Liver (tissue), 9 donors: ENCODE measurements around the gene CCDC187. TPM values are rescaled to one million over a fixed set of nuclear protein-coding genes. Genes with fewer than 3 reads are reported as not detected.

ENCODE experiments used
- DNase-seq: peaks from one replicate; pipeline ENCODE4 v3.0.0-alpha.2; 2017; ENCODE audit warnings: low spot score
- H3K27ac ChIP-seq, 2 donors: one replicate each; pipeline ENCODE4 v1.7.0; 2013; ENCODE audit warnings: inconsistent platforms in 2 of 2, low read length in 2 of 2, control low read depth in 1 of 2, low read depth in 1 of 2, mild to moderate bottlenecking in 1 of 2
- H3K27me3 ChIP-seq, 4 donors: one replicate each; pipeline versions ENCODE4 v1.6.1 to v1.7.0; 2013; ENCODE audit warnings: low read length in 3 of 4, inconsistent platforms in 1 of 4, mild to moderate bottlenecking in 1 of 4, moderate library complexity in 1 of 4; ENCODE audit not compliant: control insufficient read depth in 4 of 4, insufficient read depth in 4 of 4
- H3K36me3 ChIP-seq, 4 donors: one replicate each; pipeline versions ENCODE4 v1.6.1 to v1.7.0; 2013; ENCODE audit warnings: low read length in 3 of 4, mild to moderate bottlenecking in 3 of 4, low read depth in 1 of 4, moderate library complexity in 1 of 4; ENCODE audit not compliant: control insufficient read depth in 4 of 4, insufficient read depth in 3 of 4
- H3K4me1 ChIP-seq, 4 donors: one replicate each; pipeline versions ENCODE4 v1.6.1 to v1.7.0; 2013; ENCODE audit warnings: low read length in 3 of 4, mild to moderate bottlenecking in 3 of 4, moderate library complexity in 1 of 4; ENCODE audit not compliant: control insufficient read depth in 4 of 4, insufficient read depth in 4 of 4
- H3K4me3 ChIP-seq, 3 donors: one replicate each; pipeline versions ENCODE4 v1.6.1 to v1.7.0; 2013; ENCODE audit warnings: low read length in 3 of 3, control low read depth in 1 of 3, low read depth in 1 of 3, mild to moderate bottlenecking in 1 of 3
- H3K9ac ChIP-seq, 2 donors: one replicate each; pipeline ENCODE4 v1.7.0; 2013; ENCODE audit warnings: low read length in 2 of 2, mild to moderate bottlenecking in 2 of 2, moderate library complexity in 2 of 2, control low read depth in 1 of 2, low read depth in 1 of 2
- H3K9me3 ChIP-seq, 4 donors: one replicate each; pipeline versions ENCODE4 v1.6.1 to v1.7.0; 2013; ENCODE audit warnings: low read length in 3 of 4; ENCODE audit not compliant: control insufficient read depth in 4 of 4
- EGR1 ChIP-seq, 2 donors: IDR thresholded peaks; 2 replicates each; pipeline ENCODE4 v1.6.1; 2016 to 2018; ENCODE audit warnings: antibody characterized with exemption in 2 of 2, low read depth in 2 of 2
- FOXA1 ChIP-seq: IDR thresholded peaks from 2 replicates; pipeline ENCODE4 v1.6.1; 2016; ENCODE audit warnings: antibody characterized with exemption
- FOXA2 ChIP-seq: IDR thresholded peaks from 2 replicates; pipeline ENCODE4 v1.6.1; 2016; ENCODE audit warnings: antibody characterized with exemption
- GABPA ChIP-seq, 2 donors: IDR thresholded peaks in 1 of 2; conservative IDR thresholded peaks in 1 of 2; 2 replicates each; pipeline ENCODE4 v1.6.1; 2016; ENCODE audit warnings: antibody characterized with exemption in 2 of 2, mild to moderate bottlenecking in 1 of 2, moderate library complexity in 1 of 2
- HNF4A ChIP-seq, 2 donors: conservative IDR thresholded peaks; 2 replicates each; pipeline ENCODE4 v1.6.1; 2016; ENCODE audit warnings: antibody characterized with exemption in 2 of 2, mild to moderate bottlenecking in 2 of 2
- HNF4G ChIP-seq: IDR thresholded peaks from 2 replicates; pipeline ENCODE4 v1.6.1; 2016; ENCODE audit warnings: antibody characterized with exemption
- JUND ChIP-seq, 2 donors: IDR thresholded peaks; 2 replicates each; pipeline ENCODE4 v1.6.1; 2016; ENCODE audit warnings: antibody characterized with exemption in 2 of 2
- NR2F2 ChIP-seq: IDR thresholded peaks from 2 replicates; pipeline ENCODE4 v1.6.1; 2016; ENCODE audit warnings: antibody characterized with exemption
- RAD21 ChIP-seq, 2 donors: IDR thresholded peaks; 2 replicates each; pipeline ENCODE4 v1.6.1; 2016; ENCODE audit warnings: antibody characterized with exemption in 2 of 2, mild to moderate bottlenecking in 2 of 2
- RXRA ChIP-seq, 2 donors: IDR thresholded peaks; 2 replicates each; pipeline ENCODE4 v1.6.1; 2017 to 2018; ENCODE audit warnings: antibody characterized with exemption in 2 of 2, mild to moderate bottlenecking in 1 of 2
- SP1 ChIP-seq: IDR thresholded peaks from 2 replicates; pipeline ENCODE4 v1.6.1; 2018; ENCODE audit warnings: antibody characterized with exemption, mild to moderate bottlenecking
- TAF1 ChIP-seq: conservative IDR thresholded peaks from 2 replicates; pipeline ENCODE4 v1.6.1; 2016; ENCODE audit warnings: antibody characterized with exemption, mild to moderate bottlenecking
- YY1 ChIP-seq: IDR thresholded peaks from 2 replicates; pipeline ENCODE4 v1.6.1; 2016; ENCODE audit warnings: antibody characterized with exemption, mild to moderate bottlenecking
- WGBS: extraction: QIAGEN DNeasy Blood & Tissue Kit; methylation state at CpG from one replicate; pipeline ENCODE4 v1.1.7; 2013; 5-methylcytosine and 5-hydroxymethylcytosine counted together
- polyA plus RNA-seq, 2 donors: library from polyadenylated mRNA; stranded (reverse) in 1 of 2; unstranded in 1 of 2; fragments of 200-250 nt in 1 of 2; fragments of >200 nt in 1 of 2; fragmentation: Nextera tagmentation in 1 of 2; extraction: Ambion mirVana in 1 of 2; gene quantifications; one replicate each; pipeline versions ENCODE4 v1.2.1 to v1.2.3, GENCODE V29; 2013 to 2015
- total RNA-seq, 2 donors: library from RNA; depleted of rRNA; stranded (reverse); fragments of >200 nt; gene quantifications; one replicate each; pipeline ENCODE4 v1.2.3, GENCODE V29; 2014
- TF ChIP-seq, protein P1 (sequence below): IDR thresholded peaks from 2 replicates; pipeline ENCODE4 v1.6.1; 2016; ENCODE audit warnings: antibody characterized with exemption
- TF ChIP-seq, protein P2 (sequence below): IDR thresholded peaks from 2 replicates; pipeline ENCODE4 v1.6.1; 2016; ENCODE audit warnings: antibody characterized with exemption, mild to moderate bottlenecking
- TF ChIP-seq, protein P3 (sequence below): fragments of 150-350 bp; IDR thresholded peaks from 2 replicates; pipeline ENCODE4 v1.5.1; 2017; ENCODE audit warnings: improper control_type of control experiment, low read depth, low read length; ENCODE audit not compliant: missing input control
- TF ChIP-seq, protein P4 (sequence below): IDR thresholded peaks from 2 replicates; pipeline ENCODE4 v1.6.1; 2016; ENCODE audit warnings: antibody characterized with exemption
- donor health status: healthy.
- donor health status: healthy.
- donor health status: healthy.
- donor health status: healthy.
- donor health status: healthy.

Gene CCDC187
- total and polyA plus RNA-seq, 4 donors: 0.05 TPM; not detected in 3

DNA sequence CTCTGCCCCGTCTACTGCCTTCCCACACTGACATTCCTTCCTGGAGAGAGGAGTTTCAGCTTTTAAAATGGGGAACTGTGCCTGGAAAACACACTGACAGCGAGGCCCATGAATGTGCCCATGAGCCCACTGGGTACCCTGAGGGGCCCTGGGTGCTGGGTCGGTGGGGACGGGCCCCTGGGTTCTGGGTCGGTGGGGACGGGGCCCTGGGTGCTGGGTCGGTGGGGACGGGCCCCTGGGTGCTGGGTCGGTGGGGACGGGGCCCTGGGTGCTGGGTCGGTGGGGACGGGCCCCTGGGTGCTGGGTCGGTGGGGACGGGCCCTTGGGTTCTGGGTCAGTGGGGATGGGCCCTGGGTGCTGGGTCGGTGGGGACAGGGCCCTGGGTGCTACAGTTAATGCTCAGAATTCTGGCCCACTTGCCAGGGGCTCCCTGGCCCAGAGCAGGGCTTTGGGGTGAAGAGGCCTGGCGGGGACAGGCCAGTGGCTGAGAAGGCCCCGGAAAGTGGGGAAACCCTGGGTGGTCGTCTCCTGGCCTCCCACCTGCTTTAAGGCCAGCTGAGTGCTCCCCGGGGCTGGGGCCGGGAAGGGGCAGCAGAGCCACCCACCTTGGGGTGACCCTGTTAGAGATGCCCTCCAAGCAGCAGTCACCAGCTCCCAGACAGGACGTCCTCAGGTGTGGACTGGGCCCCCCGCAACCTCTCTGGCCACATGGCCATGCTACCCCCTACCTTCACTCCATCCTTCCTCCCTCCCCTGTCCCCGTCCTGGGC, 25.9 kb upstream of the CCDC187 start:
- Histone ChIP-seq H3K9ac (no peak overlapping the region), H3K4me1 (peaks cover 0 to 12% (median under 1%) of the 10 kb centered on the region in 4 donors), H3K27ac (no peak overlapping the region), H3K27me3 (no peaks in the 10 kb centered on the region), H3K4me3 (no peak overlapping the region), H3K36me3 (no peaks in the 10 kb centered on the region), H3K9me3 (no peaks in the 10 kb centered on the region)
- DNase-seq: no peak
- 93% methylated on average over 23 of the region's 23 CpGs for WGBS
- TF ChIP-seq RAD21 (IDR thresholded peaks at IDR 0.05) (no peak), JUND (IDR thresholded peaks at IDR 0.05) (no peak), TAF1 (no peak), EGR1 (IDR thresholded peaks at IDR 0.05; ENCODE audit: low read depth in 2 of 2) (no peak), HNF4A (conservative IDR thresholded peaks at IDR 0.05) (no peak), FOXA1 (no peak), GABPA (IDR thresholded peaks at IDR 0.05 in 1 of 2, conservative IDR thresholded peaks at IDR 0.05 in 1 of 2) (no peak), RXRA (IDR thresholded peaks at IDR 0.05) (no peak), NR2F2 (no peak), YY1 (no peak), SP1 (no peak), HNF4G (no peak), FOXA2 (no peak)
- TF ChIP-seq, protein P1, sequence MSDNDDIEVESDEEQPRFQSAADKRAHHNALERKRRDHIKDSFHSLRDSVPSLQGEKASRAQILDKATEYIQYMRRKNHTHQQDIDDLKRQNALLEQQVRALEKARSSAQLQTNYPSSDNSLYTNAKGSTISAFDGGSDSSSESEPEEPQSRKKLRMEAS: no peak
- TF ChIP-seq, protein P2, sequence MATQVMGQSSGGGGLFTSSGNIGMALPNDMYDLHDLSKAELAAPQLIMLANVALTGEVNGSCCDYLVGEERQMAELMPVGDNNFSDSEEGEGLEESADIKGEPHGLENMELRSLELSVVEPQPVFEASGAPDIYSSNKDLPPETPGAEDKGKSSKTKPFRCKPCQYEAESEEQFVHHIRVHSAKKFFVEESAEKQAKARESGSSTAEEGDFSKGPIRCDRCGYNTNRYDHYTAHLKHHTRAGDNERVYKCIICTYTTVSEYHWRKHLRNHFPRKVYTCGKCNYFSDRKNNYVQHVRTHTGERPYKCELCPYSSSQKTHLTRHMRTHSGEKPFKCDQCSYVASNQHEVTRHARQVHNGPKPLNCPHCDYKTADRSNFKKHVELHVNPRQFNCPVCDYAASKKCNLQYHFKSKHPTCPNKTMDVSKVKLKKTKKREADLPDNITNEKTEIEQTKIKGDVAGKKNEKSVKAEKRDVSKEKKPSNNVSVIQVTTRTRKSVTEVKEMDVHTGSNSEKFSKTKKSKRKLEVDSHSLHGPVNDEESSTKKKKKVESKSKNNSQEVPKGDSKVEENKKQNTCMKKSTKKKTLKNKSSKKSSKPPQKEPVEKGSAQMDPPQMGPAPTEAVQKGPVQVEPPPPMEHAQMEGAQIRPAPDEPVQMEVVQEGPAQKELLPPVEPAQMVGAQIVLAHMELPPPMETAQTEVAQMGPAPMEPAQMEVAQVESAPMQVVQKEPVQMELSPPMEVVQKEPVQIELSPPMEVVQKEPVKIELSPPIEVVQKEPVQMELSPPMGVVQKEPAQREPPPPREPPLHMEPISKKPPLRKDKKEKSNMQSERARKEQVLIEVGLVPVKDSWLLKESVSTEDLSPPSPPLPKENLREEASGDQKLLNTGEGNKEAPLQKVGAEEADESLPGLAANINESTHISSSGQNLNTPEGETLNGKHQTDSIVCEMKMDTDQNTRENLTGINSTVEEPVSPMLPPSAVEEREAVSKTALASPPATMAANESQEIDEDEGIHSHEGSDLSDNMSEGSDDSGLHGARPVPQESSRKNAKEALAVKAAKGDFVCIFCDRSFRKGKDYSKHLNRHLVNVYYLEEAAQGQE: no peak
- TF ChIP-seq, protein P3, sequence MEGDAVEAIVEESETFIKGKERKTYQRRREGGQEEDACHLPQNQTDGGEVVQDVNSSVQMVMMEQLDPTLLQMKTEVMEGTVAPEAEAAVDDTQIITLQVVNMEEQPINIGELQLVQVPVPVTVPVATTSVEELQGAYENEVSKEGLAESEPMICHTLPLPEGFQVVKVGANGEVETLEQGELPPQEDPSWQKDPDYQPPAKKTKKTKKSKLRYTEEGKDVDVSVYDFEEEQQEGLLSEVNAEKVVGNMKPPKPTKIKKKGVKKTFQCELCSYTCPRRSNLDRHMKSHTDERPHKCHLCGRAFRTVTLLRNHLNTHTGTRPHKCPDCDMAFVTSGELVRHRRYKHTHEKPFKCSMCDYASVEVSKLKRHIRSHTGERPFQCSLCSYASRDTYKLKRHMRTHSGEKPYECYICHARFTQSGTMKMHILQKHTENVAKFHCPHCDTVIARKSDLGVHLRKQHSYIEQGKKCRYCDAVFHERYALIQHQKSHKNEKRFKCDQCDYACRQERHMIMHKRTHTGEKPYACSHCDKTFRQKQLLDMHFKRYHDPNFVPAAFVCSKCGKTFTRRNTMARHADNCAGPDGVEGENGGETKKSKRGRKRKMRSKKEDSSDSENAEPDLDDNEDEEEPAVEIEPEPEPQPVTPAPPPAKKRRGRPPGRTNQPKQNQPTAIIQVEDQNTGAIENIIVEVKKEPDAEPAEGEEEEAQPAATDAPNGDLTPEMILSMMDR: no peak
- TF ChIP-seq, protein P4, sequence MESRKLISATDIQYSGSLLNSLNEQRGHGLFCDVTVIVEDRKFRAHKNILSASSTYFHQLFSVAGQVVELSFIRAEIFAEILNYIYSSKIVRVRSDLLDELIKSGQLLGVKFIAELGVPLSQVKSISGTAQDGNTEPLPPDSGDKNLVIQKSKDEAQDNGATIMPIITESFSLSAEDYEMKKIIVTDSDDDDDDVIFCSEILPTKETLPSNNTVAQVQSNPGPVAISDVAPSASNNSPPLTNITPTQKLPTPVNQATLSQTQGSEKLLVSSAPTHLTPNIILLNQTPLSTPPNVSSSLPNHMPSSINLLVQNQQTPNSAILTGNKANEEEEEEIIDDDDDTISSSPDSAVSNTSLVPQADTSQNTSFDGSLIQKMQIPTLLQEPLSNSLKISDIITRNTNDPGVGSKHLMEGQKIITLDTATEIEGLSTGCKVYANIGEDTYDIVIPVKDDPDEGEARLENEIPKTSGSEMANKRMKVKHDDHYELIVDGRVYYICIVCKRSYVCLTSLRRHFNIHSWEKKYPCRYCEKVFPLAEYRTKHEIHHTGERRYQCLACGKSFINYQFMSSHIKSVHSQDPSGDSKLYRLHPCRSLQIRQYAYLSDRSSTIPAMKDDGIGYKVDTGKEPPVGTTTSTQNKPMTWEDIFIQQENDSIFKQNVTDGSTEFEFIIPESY: no peak
